LNCaP clone FGC (cell line): ENCODE data around the gene FNDC3A.
A peak's percentile ranks its signal among the peaks of the same experiment; 100 is the strongest.
"Not testable (repeated sequence)": the region's sequence is repeated elsewhere in the genome, so short reads cannot be mapped to it uniquely, and the experiment has no call there.

Experiments
- DNase-seq: peaks from one replicate; pipeline ENCODE4 v3.0.0-alpha.2; 2011; ENCODE audit warnings: low read depth
- H3K4me3 ChIP-seq: 2 replicates; pipeline ENCODE4 v1.5.1; 2011; ENCODE audit warnings: mild to moderate bottlenecking, low read depth, low read length, control low read depth
- CTCF ChIP-seq: IDR thresholded peaks from 2 replicates; pipeline ENCODE4 v1.5.1; 2012; ENCODE audit warnings: mild to moderate bottlenecking; ENCODE audit not compliant: control insufficient read depth, insufficient read depth; ENCODE audit errors: extremely low read depth

Gene FNDC3A

DNA sequence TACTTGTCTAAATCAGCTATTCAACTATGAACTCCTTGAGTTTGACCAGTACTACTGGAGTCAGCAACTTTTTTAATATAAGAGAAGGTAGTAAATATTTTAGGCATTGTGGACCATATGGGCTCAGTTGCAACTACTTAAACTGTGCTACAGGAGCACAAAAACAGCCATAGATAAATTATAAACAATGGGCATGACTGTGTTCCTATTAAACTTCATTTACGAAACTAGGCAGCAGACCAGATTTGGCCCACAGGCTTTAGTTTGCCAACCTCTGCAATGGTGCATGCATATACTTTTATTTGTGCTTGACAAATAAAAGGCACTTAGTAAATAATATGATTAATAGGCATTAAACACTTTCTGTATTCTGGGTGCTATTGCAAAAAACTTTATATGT lies 7.6 kb downstream of the FNDC3A start:
- H3K4me3 ChIP-seq: no peak overlapping the region
- no peak for TF ChIP-seq CTCF
- peak; percentile 88 for DNase-seq

DNA sequence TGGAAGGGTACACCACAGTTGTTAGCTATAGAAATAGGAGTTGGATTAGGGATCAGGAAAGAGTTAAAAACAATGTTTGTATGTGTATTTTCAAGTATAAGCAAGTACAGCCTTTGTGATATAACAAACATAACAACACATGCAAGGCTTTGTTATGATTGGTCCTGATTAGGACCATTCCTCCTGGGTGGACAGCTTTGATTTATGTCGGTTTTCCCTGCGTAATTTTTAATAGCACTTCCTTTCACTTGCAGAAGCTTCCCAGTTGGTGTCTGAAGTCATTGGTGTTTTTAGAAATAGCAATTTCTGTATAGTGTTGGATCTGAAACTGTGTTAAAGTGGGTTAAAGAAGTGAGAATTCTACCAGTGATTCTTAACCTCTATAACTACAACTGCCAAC lies 10.0 kb downstream of the FNDC3A start:
- TF ChIP-seq CTCF: no peak
- no peak for DNase-seq
- H3K4me3 ChIP-seq: no peak overlapping the region

DNA sequence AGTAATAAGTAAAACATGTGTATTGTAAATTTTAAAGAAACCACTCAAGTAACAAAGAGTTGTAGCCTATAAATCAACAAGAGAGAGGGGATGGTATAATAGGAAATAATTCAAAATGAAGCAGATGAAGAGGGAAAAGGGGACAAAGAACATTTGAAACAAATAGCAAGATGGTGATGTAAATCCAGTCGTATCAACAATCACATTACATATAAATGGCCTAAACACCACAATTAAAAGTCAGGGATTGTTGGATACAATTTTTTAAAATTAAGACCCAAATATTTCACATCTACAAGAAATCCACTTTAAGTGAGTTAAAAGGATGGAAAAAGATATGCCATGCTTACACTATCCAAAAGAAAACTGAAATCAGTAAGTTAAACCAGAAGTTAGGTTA lies 15.2 kb downstream of the FNDC3A start:
- TF ChIP-seq CTCF: no peak
- no peak for DNase-seq
- H3K4me3 ChIP-seq: no peak overlapping the region

- no peak overlapping the region for H3K4me3 ChIP-seq
- DNase-seq: no peak
- no peak for TF ChIP-seq CTCF
Observed at GRCh38 chr13:48993150-48993549, 17.4 kb downstream of the FNDC3A start.

- no peak for TF ChIP-seq CTCF
- no peak overlapping the region for H3K4me3 ChIP-seq
- DNase-seq: no peak
Observed at GRCh38 chr13:48994706-48995105, 19.0 kb downstream of the FNDC3A start.

DNA sequence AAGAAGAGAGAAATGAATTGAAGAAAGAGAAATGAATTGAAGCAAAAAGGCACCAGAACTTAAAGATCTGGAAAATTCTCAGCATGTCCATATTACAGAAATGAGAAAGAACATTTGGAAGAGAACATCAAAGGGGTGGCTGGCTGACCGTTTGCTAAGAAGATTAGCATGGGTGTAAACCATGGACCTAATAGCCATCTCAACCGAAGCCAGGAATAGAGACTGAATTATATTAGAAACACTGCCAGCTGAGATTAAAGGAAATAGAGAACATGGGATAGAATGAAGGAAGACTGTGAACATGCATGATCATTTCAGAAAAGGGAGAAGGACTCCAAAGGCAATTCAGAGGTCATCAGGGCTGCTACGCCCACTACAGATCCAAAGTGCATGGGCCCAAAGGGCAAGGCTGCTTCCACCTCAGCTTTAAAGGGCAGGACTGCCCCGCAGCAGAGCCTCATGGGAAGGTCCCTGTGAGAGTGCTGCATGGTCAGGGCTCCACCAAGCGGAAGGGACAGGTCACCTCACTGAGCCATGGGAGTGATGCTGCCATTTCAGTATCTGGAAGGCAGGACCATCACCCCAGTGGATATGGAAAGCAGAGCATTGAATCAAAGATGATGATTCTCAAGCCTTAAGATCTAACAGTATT lies 23.1 kb downstream of the FNDC3A start:
- no peak overlapping the region for H3K4me3 ChIP-seq
- no peak for TF ChIP-seq CTCF
- DNase-seq: no peak

GRCh38 chr13:49000247-49000646 lies 24.5 kb downstream of the FNDC3A start:
- no peak for TF ChIP-seq CTCF
- DNase-seq: no peak
- H3K4me3 ChIP-seq: no peak overlapping the region

DNA sequence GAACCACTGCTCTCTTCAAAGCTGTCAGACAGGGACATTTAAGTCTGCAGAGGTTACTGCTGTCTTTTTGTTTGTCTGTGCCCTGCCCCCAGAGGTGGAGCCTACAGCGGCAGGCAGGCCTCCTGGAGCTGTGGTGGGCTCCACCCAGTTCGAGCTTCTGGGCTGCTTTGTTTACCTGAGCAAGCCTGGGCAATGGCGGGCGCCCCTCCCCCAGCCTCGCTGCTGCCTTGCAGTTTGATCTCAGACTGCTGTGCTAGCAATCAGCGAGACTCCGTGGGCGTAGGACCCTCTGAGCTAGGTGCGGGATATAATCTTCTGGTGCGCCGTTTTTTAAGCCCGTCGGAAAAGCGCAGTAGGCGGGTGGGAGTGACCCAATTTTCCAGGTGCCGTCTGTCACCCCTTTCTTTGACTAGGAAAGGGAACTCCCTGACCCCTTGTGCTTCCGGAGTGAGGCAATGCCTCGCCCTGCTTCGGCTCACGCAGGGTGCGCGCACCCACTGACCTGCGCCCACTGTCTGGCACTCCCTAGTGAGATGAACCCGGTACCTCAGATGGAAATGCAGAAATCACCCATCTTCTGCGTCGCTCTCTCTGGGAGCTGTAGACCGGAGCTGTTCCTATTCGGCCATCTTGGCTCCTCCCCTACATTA lies 43.4 kb downstream of the FNDC3A start:
- DNase-seq, H3K4me3 ChIP-seq: not testable (repeated sequence)
